Raji (cell line): ENCODE measurements around the gene PEX11G.

ENCODE experiments used
- POLR2A ChIP-seq: IDR thresholded peaks from 2 replicates; pipeline ENCODE4 v1.6.1; 2011; ENCODE audit warnings: low read depth, low read length, control low read depth; ENCODE audit not compliant: insufficient read depth

PEX11G gene

GRCh38 chr19:7488736-7489353 lies at the start of gene PEX11G:
PEX11G (minus strand) TSS chr19:7489035; CDS start chr19:7489010, 25 bp downstream.
- no peak for TF ChIP-seq POLR2A

GRCh38 chr19:7535998-7536695 lies 47.3 kb upstream of the PEX11G start:
- TF ChIP-seq POLR2A, result no peak

DNA sequence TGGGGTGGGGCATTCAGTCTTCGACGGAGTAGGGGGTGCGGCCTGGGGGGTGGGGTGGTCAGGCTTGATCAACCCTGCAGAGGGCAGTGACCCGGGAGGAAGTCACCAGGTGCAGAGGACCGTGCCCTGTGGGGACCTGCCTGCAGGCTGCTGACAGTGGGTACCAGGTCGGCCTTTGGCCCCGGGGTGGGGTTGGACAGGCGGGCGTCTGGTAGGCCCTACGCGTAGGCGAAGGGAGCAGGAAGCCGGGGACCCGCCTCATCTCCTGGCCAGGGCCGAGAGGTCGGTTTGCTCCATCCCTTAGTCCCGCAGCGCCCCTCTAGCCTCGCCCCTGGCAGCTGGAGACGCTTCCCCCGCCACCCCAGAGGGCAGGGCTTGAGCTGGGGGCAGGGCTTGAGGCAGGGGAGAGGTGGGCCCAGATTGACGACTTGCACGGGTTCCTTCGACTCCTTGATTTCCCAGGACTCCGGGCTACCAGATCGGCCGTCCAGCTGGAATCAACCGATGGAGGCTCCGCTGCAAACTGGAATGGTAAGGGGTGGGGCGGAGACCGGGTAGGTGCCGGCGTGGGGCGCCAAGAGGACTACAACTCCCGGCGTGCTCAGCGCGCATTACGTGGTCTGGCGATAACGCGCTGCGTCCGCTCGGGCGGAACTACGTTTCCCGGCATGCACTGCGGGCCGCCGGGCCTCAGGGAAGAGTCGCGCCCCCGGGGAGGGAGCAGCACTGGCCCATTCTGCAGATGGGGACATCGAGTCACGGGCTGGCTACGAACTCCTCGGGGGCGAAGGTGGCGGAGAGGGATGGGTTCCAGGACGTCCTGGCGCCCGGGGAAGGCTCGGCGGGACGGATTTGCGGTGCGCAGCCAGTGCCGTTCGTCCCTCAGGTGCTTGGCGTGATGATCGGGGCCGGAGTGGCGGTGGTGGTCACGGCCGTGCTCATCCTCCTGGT lies 46.5 kb upstream of the PEX11G start, which contains the start of gene PNPLA6:
TSS of gene PNPLA6 (plus strand) at position 671 of the 951 bp plus-strand sequence. CDS start at position 743, 72 bp downstream.
- peak; percentile 73 for TF ChIP-seq POLR2A

GRCh38 chr19:7534531-7535046 lies 45.8 kb upstream of the PEX11G start:
- peak; percentile 14; the same call in 1 of the 2 replicates for TF ChIP-seq POLR2A

- peak; percentile 41 for TF ChIP-seq POLR2A
Measured at GRCh38 chr19:7533925-7534480, 45.2 kb upstream of the PEX11G start.

- no peak for TF ChIP-seq POLR2A
Measured at GRCh38 chr19:7533281-7533885, 44.5 kb upstream of the PEX11G start.

GRCh38 chr19:7529610-7530490 lies 41.0 kb upstream of the PEX11G start:
- no peak for TF ChIP-seq POLR2A

DNA sequence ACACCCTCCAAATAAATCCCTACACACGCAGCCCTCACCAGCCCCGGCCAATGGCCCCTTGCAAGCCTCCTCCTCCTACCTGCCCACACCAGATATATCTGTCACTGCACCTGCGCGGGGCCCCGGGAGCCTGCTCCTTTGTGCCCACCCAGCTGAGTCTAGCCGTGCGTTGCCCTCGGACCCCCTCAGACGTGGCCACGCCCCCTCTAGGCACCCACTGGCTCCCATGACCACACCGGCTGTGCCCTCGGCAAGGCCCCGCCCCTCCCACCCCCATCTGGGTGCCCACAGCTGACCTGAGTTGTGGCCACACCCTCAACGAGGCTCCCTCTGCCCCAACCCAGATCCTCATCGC lies 40.4 kb upstream of the PEX11G start:
- TF ChIP-seq POLR2A, result no peak

DNA sequence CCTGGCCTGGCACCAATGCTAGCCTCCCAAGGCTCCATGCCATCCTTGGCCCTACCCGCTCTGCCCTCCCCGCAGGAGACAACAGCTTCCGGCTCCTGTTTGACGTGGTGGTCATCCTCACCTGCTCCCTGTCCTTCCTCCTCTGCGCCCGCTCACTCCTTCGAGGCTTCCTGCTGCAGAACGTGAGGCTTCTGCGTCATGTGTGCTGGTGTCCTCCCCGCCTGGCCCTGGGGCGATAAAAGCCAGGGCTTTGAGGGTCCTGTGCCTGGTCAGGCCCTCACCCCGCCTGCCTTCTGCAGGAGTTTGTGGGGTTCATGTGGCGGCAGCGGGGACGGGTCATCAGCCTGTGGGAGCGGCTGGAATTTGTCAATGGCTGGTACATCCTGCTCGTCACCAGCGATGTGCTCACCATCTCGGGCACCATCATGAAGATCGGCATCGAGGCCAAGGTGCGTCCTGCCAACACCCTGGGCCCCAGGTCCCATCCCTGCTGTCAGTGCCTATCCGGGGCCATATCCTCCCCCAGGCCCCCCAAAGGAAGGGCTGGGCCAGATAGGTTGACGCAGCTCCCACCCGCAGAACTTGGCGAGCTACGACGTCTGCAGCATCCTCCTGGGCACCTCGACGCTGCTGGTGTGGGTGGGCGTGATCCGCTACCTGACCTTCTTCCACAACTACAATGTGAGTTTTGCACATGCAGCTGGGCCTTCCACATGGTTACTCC lies 39.8 kb upstream of the PEX11G start:
- no peak for TF ChIP-seq POLR2A

- TF ChIP-seq POLR2A, result no peak
Measured at GRCh38 chr19:7528192-7528519, 39.3 kb upstream of the PEX11G start.

- TF ChIP-seq POLR2A, result no peak
Measured at GRCh38 chr19:7527516-7528191, 38.8 kb upstream of the PEX11G start.

DNA sequence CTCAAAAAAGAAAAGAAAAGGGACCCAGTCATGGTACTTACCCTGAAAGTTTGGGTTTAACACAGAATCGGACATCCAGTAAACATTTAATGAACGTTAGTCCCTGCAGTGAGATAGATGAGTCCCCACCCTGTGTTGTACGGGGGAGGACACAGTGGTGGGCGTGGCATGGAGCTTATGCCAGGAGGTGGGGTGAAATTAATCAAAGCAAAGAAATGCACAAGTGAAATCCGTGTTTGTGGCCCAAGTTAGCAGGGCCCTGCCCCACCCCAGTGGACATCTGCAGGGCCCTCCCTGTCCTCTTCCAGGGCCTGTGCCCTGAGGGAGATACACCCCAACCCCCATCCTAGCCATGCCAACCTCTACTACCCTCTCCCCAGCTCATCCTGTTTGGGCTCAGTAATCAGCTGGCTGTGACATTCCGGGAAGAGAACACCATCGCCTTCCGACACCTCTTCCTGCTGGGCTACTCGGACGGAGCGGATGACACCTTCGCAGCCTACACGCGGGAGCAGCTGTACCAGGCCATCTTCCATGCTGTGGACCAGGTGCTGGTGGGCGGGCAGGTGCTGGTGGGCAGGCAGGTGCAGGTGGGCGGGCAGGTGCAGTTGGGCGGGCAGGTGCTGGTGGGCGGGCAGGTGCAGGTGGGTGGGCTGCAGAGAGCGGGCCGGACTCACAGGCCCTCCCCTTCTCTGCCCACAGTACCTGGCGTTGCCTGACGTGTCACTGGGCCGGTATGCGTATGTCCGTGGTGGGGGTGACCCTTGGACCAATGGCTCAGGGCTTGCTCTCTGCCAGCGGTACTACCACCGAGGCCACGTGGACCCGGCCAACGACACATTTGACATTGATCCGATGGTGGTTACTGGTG lies 37.5 kb upstream of the PEX11G start:
- no peak for TF ChIP-seq POLR2A
